Liver (tissue), 3 donors: ENCODE data around the gene CUX1.
A peak's percentile ranks its signal among the peaks of the same experiment; 100 is the strongest.

ENCODE experiments used
- CTCF ChIP-seq: fragments of 150-350 bp; IDR thresholded peaks from 2 replicates; pipeline ENCODE4 v1.5.1; 2017; ENCODE audit warnings: improper control_type of control experiment, low read depth, low read length; ENCODE audit not compliant: missing input control
- FOXA1 ChIP-seq: IDR thresholded peaks from 2 replicates; pipeline ENCODE4 v1.6.1; 2016; ENCODE audit warnings: antibody characterized with exemption
- GABPA ChIP-seq, 2 donors: IDR thresholded peaks in 1 of 2; conservative IDR thresholded peaks in 1 of 2; 2 replicates each; pipeline ENCODE4 v1.6.1; 2016; ENCODE audit warnings: antibody characterized with exemption in 2 of 2, mild to moderate bottlenecking in 1 of 2, moderate library complexity in 1 of 2
- MAX ChIP-seq: IDR thresholded peaks from 2 replicates; pipeline ENCODE4 v1.6.1; 2016; ENCODE audit warnings: antibody characterized with exemption
- RAD21 ChIP-seq, 2 donors: IDR thresholded peaks; 2 replicates each; pipeline ENCODE4 v1.6.1; 2016; ENCODE audit warnings: antibody characterized with exemption in 2 of 2, mild to moderate bottlenecking in 2 of 2
- REST ChIP-seq: IDR thresholded peaks from 2 replicates; pipeline ENCODE4 v1.6.1; 2016; ENCODE audit warnings: antibody characterized with exemption, mild to moderate bottlenecking
- TAF1 ChIP-seq: conservative IDR thresholded peaks from 2 replicates; pipeline ENCODE4 v1.6.1; 2016; ENCODE audit warnings: antibody characterized with exemption, mild to moderate bottlenecking
- YY1 ChIP-seq: IDR thresholded peaks from 2 replicates; pipeline ENCODE4 v1.6.1; 2016; ENCODE audit warnings: antibody characterized with exemption, mild to moderate bottlenecking
- ZBTB33 ChIP-seq: IDR thresholded peaks from 2 replicates; pipeline ENCODE4 v1.6.1; 2016; ENCODE audit warnings: antibody characterized with exemption
- donor health status: healthy.
- donor health status: healthy.

GRCh38 chr7:101814991-101815825, 2.2 kb upstream of the CUX1 start:
- TF ChIP-seq CTCF (peak; percentile 31), REST (no peak), TAF1 (no peak), YY1 (no peak), ZBTB33 (no peak), RAD21 (IDR thresholded peaks at IDR 0.05) (no peak), MAX (no peak), FOXA1 (no peak), GABPA (IDR thresholded peaks at IDR 0.05 in 1 of 2, conservative IDR thresholded peaks at IDR 0.05 in 1 of 2) (no peak)
